KMS-11 (cell line): ENCODE data around the gene NME3.

Experiments
- H2AFZ ChIP-seq: fragments of 200-600 bp; sonication (generic); 2 replicates; pipeline ENCODE4 v1.6.1; 2016; ENCODE audit warnings: antibody characterized with exemption, mixed run types, low read depth
- H3K27ac ChIP-seq: fragments of 200-600 bp; sonication (generic); 2 replicates; pipeline ENCODE4 v1.6.1; 2016; ENCODE audit warnings: mild to moderate bottlenecking, mixed run types
- H3K27me3 ChIP-seq: fragments of 200-600 bp; sonication (generic); 2 replicates; pipeline ENCODE4 v1.6.1; 2017; ENCODE audit warnings: mild to moderate bottlenecking, low read depth, mixed run types, moderate library complexity; ENCODE audit not compliant: insufficient read depth
- H3K36me3 ChIP-seq: fragments of 200-600 bp; sonication (generic); 2 replicates; pipeline ENCODE4 v1.6.1; 2017; ENCODE audit warnings: mild to moderate bottlenecking, mixed run types; ENCODE audit not compliant: insufficient read depth
- H3K4me1 ChIP-seq: fragments of 200-600 bp; sonication (generic); 2 replicates; pipeline ENCODE4 v1.6.1; 2016; ENCODE audit warnings: mild to moderate bottlenecking, low read depth, mixed run types; ENCODE audit not compliant: poor library complexity, severe bottlenecking
- H3K4me2 ChIP-seq: fragments of 200-600 bp; sonication (generic); 2 replicates; pipeline ENCODE4 v1.7.0; 2016; ENCODE audit warnings: mild to moderate bottlenecking, mixed run types
- H3K4me3 ChIP-seq: fragments of 200-600 bp; sonication (generic); IDR thresholded peaks from 2 replicates; pipeline ENCODE4 v1.6.1; 2017; ENCODE audit warnings: low read depth, low read length, mixed read lengths; ENCODE audit not compliant: insufficient read depth
- H3K79me2 ChIP-seq: fragments of 200-600 bp; sonication (generic); 2 replicates; pipeline ENCODE4 v1.6.1; 2016; ENCODE audit warnings: low read depth, mixed run types; ENCODE audit not compliant: insufficient read depth
- H3K9ac ChIP-seq: fragments of 200-600 bp; sonication (generic); 2 replicates; pipeline ENCODE4 v1.6.1; 2016; ENCODE audit warnings: mild to moderate bottlenecking, mixed run types
- H4K20me1 ChIP-seq: fragments of 200-600 bp; sonication (generic); 2 replicates; pipeline ENCODE4 v1.6.1; 2016; ENCODE audit warnings: mild to moderate bottlenecking, mixed run types; ENCODE audit not compliant: insufficient read depth
- CTCF ChIP-seq: fragments of 200-600 bp; sonication (generic); conservative IDR thresholded peaks from 2 replicates; pipeline ENCODE4 v1.6.1; 2017; ENCODE audit warnings: low read depth, mild to moderate bottlenecking, antibody characterized with exemption, low read length, moderate library complexity, mixed read lengths

The NME3 gene

GRCh38 chr16:1766701-1767100 lies 4.6 kb downstream of the NME3 start:
- Histone ChIP-seq H3K36me3 (no peaks in the 10 kb centered on the region), H3K79me2 (peaks cover 11% of the 10 kb centered on the region; the same call in 1 of the 2 replicates), H2AFZ (no peak overlapping the region), H3K27ac (no peak overlapping the region), H4K20me1 (no peaks in the 10 kb centered on the region), H3K4me2 (no peak overlapping the region), H3K9ac (no peak overlapping the region), H3K4me3 (no peak overlapping the region), H3K4me1 (peaks cover 5% of the 10 kb centered on the region), H3K27me3 (no peaks in the 10 kb centered on the region)
- no peak for TF ChIP-seq CTCF

GRCh38 chr16:1766231-1766630 lies 5.1 kb downstream of the NME3 start:
- H3K36me3 ChIP-seq = no peaks in the 10 kb centered on the region
- no peak for TF ChIP-seq CTCF
- no peak overlapping the region for H3K4me3 ChIP-seq
- H2AFZ ChIP-seq = no peak overlapping the region
- H3K27ac ChIP-seq = no peak overlapping the region
- no peaks in the 10 kb centered on the region for H4K20me1 ChIP-seq
- H3K79me2 ChIP-seq = peaks cover 10% of the 10 kb centered on the region; the same call in 1 of the 2 replicates
- H3K27me3 ChIP-seq = no peaks in the 10 kb centered on the region
- H3K4me2 ChIP-seq = no peak overlapping the region
- peaks cover 5% of the 10 kb centered on the region for H3K4me1 ChIP-seq
- H3K9ac ChIP-seq = no peak overlapping the region

GRCh38 chr16:1765826-1766225 lies 5.5 kb downstream of the NME3 start:
- no peaks in the 10 kb centered on the region for H4K20me1 ChIP-seq
- no peak overlapping the region for H3K4me3 ChIP-seq
- H2AFZ ChIP-seq = no peak overlapping the region
- no peak overlapping the region for H3K4me2 ChIP-seq
- peaks cover 6% of the 10 kb centered on the region; the same call in 1 of the 2 replicates for H3K79me2 ChIP-seq
- H3K9ac ChIP-seq = no peak overlapping the region
- no peaks in the 10 kb centered on the region for H3K27me3 ChIP-seq
- no peak for TF ChIP-seq CTCF
- H3K4me1 ChIP-seq = peaks cover 5% of the 10 kb centered on the region
- no peaks in the 10 kb centered on the region for H3K36me3 ChIP-seq
- no peak overlapping the region for H3K27ac ChIP-seq

- Histone ChIP-seq H3K4me2 (no peak overlapping the region), H3K79me2 (no peaks in the 10 kb centered on the region), H3K27me3 (no peaks in the 10 kb centered on the region), H3K9ac (no peak overlapping the region), H4K20me1 (no peaks in the 10 kb centered on the region), H3K27ac (no peak overlapping the region), H3K4me3 (no peak overlapping the region), H3K4me1 (no peaks in the 10 kb centered on the region), H3K36me3 (no peaks in the 10 kb centered on the region), H2AFZ (no peak overlapping the region)
- no peak for TF ChIP-seq CTCF
Observed at GRCh38 chr16:1764971-1765370, 6.4 kb downstream of the NME3 start.
